ENCODE data around the gene SEC14L1.

- TF ChIP-seq CTCF (IDR thresholded peaks at IDR 0.05; ENCODE audit: insufficient read depth, low read depth, low read length) (no peak), EZH2 (IDR thresholded peaks at IDR 0.05; ENCODE audit: insufficient read depth, low read length) (no peak)
Observed at GRCh38 chr17:77127735-77128361, 12.9 kb upstream of the SEC14L1 start.
